Fibroblast of lung (primary cell): ENCODE data around the gene PCNT. TPM values are rescaled to one million over a fixed set of nuclear protein-coding genes. Genes with fewer than 3 reads are reported as not detected.

Experiments used
- DNase-seq, 2 donors: peaks; one replicate each; pipeline versions ENCODE4 v3.0.0 to v3.0.0-alpha.2; 2010; ENCODE audit warnings: low read depth in 2 of 2
- H2AFZ ChIP-seq: 2 replicates; pipeline ENCODE4 v1.5.1; 2012; ENCODE audit warnings: low read length, control low read depth, inconsistent platforms
- H3K27ac ChIP-seq: 2 replicates; pipeline ENCODE4 v1.5.1; 2011; ENCODE audit warnings: low read length, control low read depth; ENCODE audit not compliant: insufficient read depth
- H3K27me3 ChIP-seq: 2 replicates; pipeline ENCODE4 v1.5.1; 2011; ENCODE audit warnings: mild to moderate bottlenecking, low read length; ENCODE audit not compliant: control insufficient read depth, insufficient read depth
- H3K36me3 ChIP-seq: 2 replicates; pipeline ENCODE4 v1.5.1; 2011; ENCODE audit warnings: low read length; ENCODE audit not compliant: control insufficient read depth, insufficient read depth
- H3K4me1 ChIP-seq: 2 replicates; pipeline ENCODE4 v1.5.1; 2011; ENCODE audit warnings: low read length; ENCODE audit not compliant: control insufficient read depth, insufficient read depth; ENCODE audit errors: extremely low read depth
- H3K4me2 ChIP-seq: 2 replicates; pipeline ENCODE4 v1.5.1; 2011; ENCODE audit warnings: low read length, control low read depth; ENCODE audit not compliant: insufficient read depth; ENCODE audit errors: extremely low read depth
- H3K4me3 ChIP-seq, 4 experiments: fragments of 200-600 bp in 1 of 4; sonication (generic) in 1 of 4; replicated peaks in 1 of 4; 2 replicates each; pipeline ENCODE4 v1.5.1; 2011 to 2016; ENCODE audit warnings: low read length in 4 of 4, low read depth in 3 of 4, mild to moderate bottlenecking in 3 of 4, control low read depth in 2 of 4, inconsistent platforms in 1 of 4, mixed read lengths in 1 of 4; ENCODE audit not compliant: insufficient read depth in 1 of 4; ENCODE audit errors: control extremely low read depth in 1 of 4
- H3K79me2 ChIP-seq: 2 replicates; pipeline ENCODE4 v1.5.1; 2012; ENCODE audit warnings: mild to moderate bottlenecking, low read length, inconsistent platforms; ENCODE audit not compliant: control insufficient read depth, insufficient read depth
- H3K9ac ChIP-seq: 2 replicates; pipeline ENCODE4 v1.5.1; 2011; ENCODE audit warnings: mild to moderate bottlenecking, low read length, control low read depth; ENCODE audit not compliant: insufficient read depth
- H3K9me3 ChIP-seq: 2 replicates; pipeline ENCODE4 v1.5.1; 2012; ENCODE audit warnings: low read depth, low read length; ENCODE audit not compliant: control insufficient read depth, insufficient read depth
- H4K20me1 ChIP-seq: 2 replicates; pipeline ENCODE4 v1.5.1; 2011; ENCODE audit warnings: low read length; ENCODE audit not compliant: control insufficient read depth, insufficient read depth; ENCODE audit errors: extremely low read depth
- CTCF ChIP-seq, 2 donors: IDR thresholded peaks in 1 of 2; conservative IDR thresholded peaks in 1 of 2; 1 replicate in 1 of 2; 2 replicates in 1 of 2; pipeline ENCODE4 v1.5.1; 2011 to 2012; ENCODE audit warnings: low read length in 2 of 2, control low read depth in 1 of 2, inconsistent platforms in 1 of 2, low read depth in 1 of 2, mild to moderate bottlenecking in 1 of 2
- EZH2 ChIP-seq: IDR thresholded peaks from 2 replicates; pipeline ENCODE4 v1.5.1; 2012; ENCODE audit warnings: low read length, control low read depth, mild to moderate bottlenecking; ENCODE audit errors: missing control alignments
- polyA plus RNA-seq, 2 donors: library from polyadenylated mRNA; depleted of rRNA in 1 of 2; stranded (reverse) in 1 of 2; unstranded in 1 of 2; fragments of >200 nt; gene quantifications; 2 replicates each; pipeline ENCODE4 v1.2.1, GENCODE V29; 2011 to 2012; ENCODE audit warnings: missing spikeins in 1 of 2
- total RNA-seq: library from RNA; depleted of rRNA; stranded (reverse); fragments of >200 nt; gene quantifications from 2 replicates; pipeline ENCODE4 v1.2.1, GENCODE V29; 2014

PCNT gene
- total and polyA plus RNA-seq, 2 donors (not counting 1 experiment from before 2014, with no cell fraction given) = 7.4 to 26.1 TPM

- Histone ChIP-seq H3K4me1 (no peaks in the 10 kb centered on the region), H3K79me2 (no peaks in the 10 kb centered on the region), H3K4me3 (no peak overlapping the region), H3K9ac (no peak overlapping the region), H3K9me3 (no peaks in the 10 kb centered on the region), H3K4me2 (no peak overlapping the region), H3K27ac (no peak overlapping the region), H4K20me1 (no peaks in the 10 kb centered on the region), H3K27me3 (no peaks in the 10 kb centered on the region), H2AFZ (no peak overlapping the region), H3K36me3 (peaks cover 32% of the 10 kb centered on the region)
- TF ChIP-seq CTCF (conservative IDR thresholded peaks at IDR 0.05 in 1 of 2, IDR thresholded peaks at IDR 0.05 in 1 of 2; ENCODE audit: low read depth in 1 of 2, low read length in 2 of 2) = no peak
- TF ChIP-seq EZH2 = no peak
- DNase-seq = no peak
These were observed 30.1 kb downstream of the PCNT start for GRCh38 chr21:46354046-46354445.

GRCh38 chr21:46354518-46354917 is 30.6 kb downstream of the PCNT start:
- no peak overlapping the region for H3K4me2 ChIP-seq
- no peaks in the 10 kb centered on the region for H3K79me2 ChIP-seq
- H2AFZ ChIP-seq = no peak overlapping the region
- H3K4me3 ChIP-seq = no peak overlapping the region
- H3K9me3 ChIP-seq = no peaks in the 10 kb centered on the region
- DNase-seq = no peak
- H3K9ac ChIP-seq = no peak overlapping the region
- H3K27ac ChIP-seq = no peak overlapping the region
- no peaks in the 10 kb centered on the region for H3K4me1 ChIP-seq
- H3K36me3 ChIP-seq = peaks cover 30% of the 10 kb centered on the region
- TF ChIP-seq CTCF (conservative IDR thresholded peaks at IDR 0.05 in 1 of 2, IDR thresholded peaks at IDR 0.05 in 1 of 2; ENCODE audit: low read depth in 1 of 2, low read length in 2 of 2) (no peak), EZH2 (no peak)
- H3K27me3 ChIP-seq = no peaks in the 10 kb centered on the region
- H4K20me1 ChIP-seq = no peaks in the 10 kb centered on the region

GRCh38 chr21:46355161-46356004 is 31.4 kb downstream of the PCNT start:
- H3K4me2 ChIP-seq = no peak overlapping the region
- H3K27me3 ChIP-seq = no peaks in the 10 kb centered on the region
- no peak for DNase-seq
- H3K4me1 ChIP-seq = no peaks in the 10 kb centered on the region
- H3K9me3 ChIP-seq = no peaks in the 10 kb centered on the region
- no peak overlapping the region for H3K9ac ChIP-seq
- no peaks in the 10 kb centered on the region for H3K79me2 ChIP-seq
- H3K36me3 ChIP-seq = peaks cover 25% of the 10 kb centered on the region
- TF ChIP-seq CTCF (conservative IDR thresholded peaks at IDR 0.05 in 1 of 2, IDR thresholded peaks at IDR 0.05 in 1 of 2; ENCODE audit: low read depth in 1 of 2, low read length in 2 of 2) (no peak), EZH2 (no peak)
- no peak overlapping the region for H3K27ac ChIP-seq
- no peaks in the 10 kb centered on the region for H4K20me1 ChIP-seq
- H3K4me3 ChIP-seq = no peak overlapping the region
- no peak overlapping the region for H2AFZ ChIP-seq
